Keratinocyte (primary cell): ENCODE results near the gene C21orf58. TPM values are rescaled to one million over a fixed set of nuclear protein-coding genes. Genes with fewer than 3 reads are reported as not detected.

Experiments used
- DNase-seq: peaks from one replicate; pipeline ENCODE4 v3.0.0-alpha.2; 2011; ENCODE audit warnings: low read depth, missing footprints, low spot score
- FAIRE-seq: peaks from 2 replicates; lab custom pipeline; 2011; peaks lifted over from hg19 to GRCh38; lab: Jason Lieb, UNC
- H2AFZ ChIP-seq: 2 replicates; pipeline ENCODE4 v1.6.0; 2012; ENCODE audit warnings: low read length, control low read depth, inconsistent platforms; ENCODE audit not compliant: control insufficient read depth
- H3K27ac ChIP-seq: 2 replicates; pipeline ENCODE4 v1.5.1; 2011; ENCODE audit warnings: low read length; ENCODE audit not compliant: control insufficient read depth, insufficient read depth
- H3K27me3 ChIP-seq: 3 replicates; pipeline ENCODE4 v1.6.0; 2011; ENCODE audit warnings: low read length; ENCODE audit not compliant: control insufficient read depth, insufficient read depth; ENCODE audit errors: extremely low read depth
- H3K36me3 ChIP-seq, 2 experiments: 2 replicates in 1 of 2; 3 replicates in 1 of 2; pipeline ENCODE4 v1.5.1; 2011; ENCODE audit warnings: low read length in 2 of 2, mild to moderate bottlenecking in 1 of 2; ENCODE audit not compliant: control insufficient read depth in 2 of 2, insufficient read depth in 2 of 2; ENCODE audit errors: extremely low read depth in 1 of 2
- H3K4me1 ChIP-seq: 3 replicates; pipeline ENCODE4 v1.5.1; 2011; ENCODE audit warnings: low read length; ENCODE audit not compliant: control insufficient read depth, insufficient read depth; ENCODE audit errors: extremely low read depth
- H3K4me2 ChIP-seq: 3 replicates; pipeline ENCODE4 v1.6.0; 2011; ENCODE audit warnings: low read depth, low read length; ENCODE audit not compliant: control insufficient read depth, insufficient read depth; ENCODE audit errors: extremely low read depth
- H3K4me3 ChIP-seq, 3 experiments: fragments of 200-600 bp in 1 of 3; sonication (generic) in 1 of 3; 2 replicates in 2 of 3; 3 replicates in 1 of 3; pipeline ENCODE4 v1.5.1; 2011 to 2016; ENCODE audit warnings: low read length in 3 of 3, mild to moderate bottlenecking in 3 of 3, control low read depth in 2 of 3, inconsistent platforms in 1 of 3, low read depth in 1 of 3, mixed read lengths in 1 of 3, mixed run types in 1 of 3, moderate library complexity in 1 of 3; ENCODE audit not compliant: control insufficient read depth in 2 of 3, insufficient read depth in 2 of 3; ENCODE audit errors: extremely low read depth in 1 of 3
- H3K79me2 ChIP-seq: 2 replicates; pipeline ENCODE4 v1.6.0; 2012; ENCODE audit warnings: low read length; ENCODE audit not compliant: control insufficient read depth, insufficient read depth
- H3K9ac ChIP-seq: 3 replicates; pipeline ENCODE4 v1.6.0; 2011; ENCODE audit warnings: low read length; ENCODE audit not compliant: control insufficient read depth, insufficient read depth; ENCODE audit errors: extremely low read depth
- H3K9me1 ChIP-seq: 3 replicates; pipeline ENCODE4 v1.6.0; 2011; ENCODE audit warnings: low read length; ENCODE audit not compliant: control insufficient read depth, insufficient read depth; ENCODE audit errors: extremely low read depth
- H3K9me3 ChIP-seq: 2 replicates; pipeline ENCODE4 v1.5.1; 2012; ENCODE audit warnings: low read depth, low read length; ENCODE audit not compliant: control insufficient read depth
- H4K20me1 ChIP-seq: 3 replicates; pipeline ENCODE4 v1.6.0; 2011; ENCODE audit warnings: low read length; ENCODE audit not compliant: control insufficient read depth, insufficient read depth; ENCODE audit errors: extremely low read depth
- CTCF ChIP-seq, 3 experiments: IDR thresholded peaks in 1 of 3; conservative IDR thresholded peaks in 1 of 3; optimal IDR thresholded peaks in 1 of 3; 2 replicates in 2 of 3; 3 replicates in 1 of 3; pipeline versions ENCODE3 to v1.5.1; 2011; ENCODE audit warnings: low read length in 3 of 3, mild to moderate bottlenecking in 3 of 3, moderate library complexity in 2 of 3, control low read depth in 1 of 3, inconsistent platforms in 1 of 3; ENCODE audit not compliant: insufficient read depth in 2 of 3; ENCODE audit errors: extremely low read depth in 1 of 3
- EZH2 ChIP-seq: IDR thresholded peaks from one replicate; pipeline ENCODE4 v1.6.1; 2012; ENCODE audit warnings: inconsistent platforms, mild to moderate bottlenecking, low read length, moderate library complexity
- dilution Hi-C: fragments of 300-500 bp; cut with MboI; formaldehyde crosslinking; loops from one replicate; pipeline ENCODE4 v1.7.0; 2020; ENCODE audit warnings: low sequenced_read_pairs; ENCODE audit not compliant: extremely low pct_ligation_motif_present
- polyA plus RNA-seq, 5 experiments: library from polyadenylated mRNA; depleted of rRNA in 3 of 5; stranded (reverse) in 3 of 5; stranded (forward) in 1 of 5; unstranded in 1 of 5; fragments of >200 nt; gene quantifications; 1 replicate in 1 of 5; 2 replicates in 3 of 5; 3 replicates in 1 of 5; pipeline versions ENCODE4 v1.2.1 to v1.2.3, GENCODE V29; 2011 to 2012; ENCODE audit warnings: missing spikeins in 2 of 5, low read depth in 1 of 5, low replicate concordance in 1 of 5

C21orf58 gene
- polyA plus RNA-seq, 1 donor (not counting 4 experiments of a cell fraction or from before 2014, with no cell fraction given): 1.2 TPM

- no peak for FAIRE-seq
- Histone ChIP-seq H3K9me1 (no peaks in the 10 kb centered on the region), H3K36me3 (peaks cover 52 to 61% of the 10 kb centered on the region in 2 experiments), H4K20me1 (no peaks in the 10 kb centered on the region), H3K9me3 (no peaks in the 10 kb centered on the region), H3K27ac (no peak overlapping the region), H3K9ac (no peak overlapping the region), H3K4me2 (no peak overlapping the region), H3K79me2 (no peaks in the 10 kb centered on the region), H3K4me3 (no peak overlapping the region), H3K4me1 (no peaks in the 10 kb centered on the region), H2AFZ (no peak overlapping the region), H3K27me3 (no peaks in the 10 kb centered on the region)
- dilution Hi-C loops: no loop called here
- TF ChIP-seq CTCF (optimal IDR thresholded peaks at IDR 0.05 in 1 of 3, IDR thresholded peaks at IDR 0.05 in 1 of 3, conservative IDR thresholded peaks at IDR 0.05 in 1 of 3; ENCODE audit: extremely low read depth in 1 of 3, insufficient read depth in 2 of 3, low read length in 3 of 3): no peak
- no peak for TF ChIP-seq EZH2
- DNase-seq: no peak
These were observed 27.3 kb upstream of the C21orf58 start for GRCh38 chr21:46350981-46351380.

- no peak for FAIRE-seq
- Histone ChIP-seq H3K4me2 (no peak overlapping the region), H3K27ac (no peak overlapping the region), H3K79me2 (peaks cover 4% of the 10 kb centered on the region), H3K27me3 (no peaks in the 10 kb centered on the region), H2AFZ (no peak overlapping the region), H3K9me3 (no peaks in the 10 kb centered on the region), H3K9me1 (no peaks in the 10 kb centered on the region), H3K4me3 (no peak overlapping the region), H3K4me1 (no peaks in the 10 kb centered on the region), H4K20me1 (no peaks in the 10 kb centered on the region), H3K9ac (no peak overlapping the region), H3K36me3 (peaks cover 54 to 61% of the 10 kb centered on the region in 2 experiments)
- DNase-seq: no peak
- dilution Hi-C loops: no loop called here
- TF ChIP-seq EZH2: no peak
- no peak for TF ChIP-seq CTCF (optimal IDR thresholded peaks at IDR 0.05 in 1 of 3, IDR thresholded peaks at IDR 0.05 in 1 of 3, conservative IDR thresholded peaks at IDR 0.05 in 1 of 3; ENCODE audit: extremely low read depth in 1 of 3, insufficient read depth in 2 of 3, low read length in 3 of 3)
These were observed 26.9 kb upstream of the C21orf58 start for GRCh38 chr21:46350571-46350970.
